Measurements from ENCODE around the gene RRP12. TPM values are rescaled to one million over a fixed set of nuclear protein-coding genes. Genes with fewer than 3 reads are reported as not detected.

Gene RRP12
- total RNA-seq, 6 donors from 2014 or later, result 20.4 to 38.2 (median 28.9) TPM

- DNase-seq (no peak), ATAC-seq (ENCODE audit: low FRiP score in 2 of 2) (no peak)
- Histone ChIP-seq H3K4me3 (no peak overlapping the region), H3K27ac (no peak overlapping the region), H3K9me3 (no peaks in the 10 kb centered on the region), H3K36me3 (peaks cover 2 to 60% (median 36%) of the 10 kb centered on the region in 4 donors), H3K4me1 (no peaks in the 10 kb centered on the region), H3K27me3 (no peaks in the 10 kb centered on the region)
- TF ChIP-seq POLR2AphosphoS5 (IDR thresholded peaks at IDR 0.05), result no peak
- 88 to 94% methylated on average over 7 to 8 of the region's 8 CpGs for WGBS, 2 donors
These were observed 20.6 kb downstream of the RRP12 start for GRCh38 chr10:97380516-97380915.

- H3K9me3 ChIP-seq, result no peaks in the 10 kb centered on the region
- H3K4me3 ChIP-seq, result no peak overlapping the region
- DNase-seq (no peak), ATAC-seq (ENCODE audit: low FRiP score in 2 of 2) (no peak)
- TF ChIP-seq, protein P1, sequence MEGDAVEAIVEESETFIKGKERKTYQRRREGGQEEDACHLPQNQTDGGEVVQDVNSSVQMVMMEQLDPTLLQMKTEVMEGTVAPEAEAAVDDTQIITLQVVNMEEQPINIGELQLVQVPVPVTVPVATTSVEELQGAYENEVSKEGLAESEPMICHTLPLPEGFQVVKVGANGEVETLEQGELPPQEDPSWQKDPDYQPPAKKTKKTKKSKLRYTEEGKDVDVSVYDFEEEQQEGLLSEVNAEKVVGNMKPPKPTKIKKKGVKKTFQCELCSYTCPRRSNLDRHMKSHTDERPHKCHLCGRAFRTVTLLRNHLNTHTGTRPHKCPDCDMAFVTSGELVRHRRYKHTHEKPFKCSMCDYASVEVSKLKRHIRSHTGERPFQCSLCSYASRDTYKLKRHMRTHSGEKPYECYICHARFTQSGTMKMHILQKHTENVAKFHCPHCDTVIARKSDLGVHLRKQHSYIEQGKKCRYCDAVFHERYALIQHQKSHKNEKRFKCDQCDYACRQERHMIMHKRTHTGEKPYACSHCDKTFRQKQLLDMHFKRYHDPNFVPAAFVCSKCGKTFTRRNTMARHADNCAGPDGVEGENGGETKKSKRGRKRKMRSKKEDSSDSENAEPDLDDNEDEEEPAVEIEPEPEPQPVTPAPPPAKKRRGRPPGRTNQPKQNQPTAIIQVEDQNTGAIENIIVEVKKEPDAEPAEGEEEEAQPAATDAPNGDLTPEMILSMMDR (IDR thresholded peaks at IDR 0.05), result no peak
- TF ChIP-seq EP300 (IDR thresholded peaks at IDR 0.05) (no peak), POLR2AphosphoS5 (IDR thresholded peaks at IDR 0.05) (no peak), POLR2A (IDR thresholded peaks at IDR 0.05) (no peak)
- peaks cover 2 to 55% (median 28%) of the 10 kb centered on the region in 4 donors for H3K36me3 ChIP-seq
- no peaks in the 10 kb centered on the region for H3K27me3 ChIP-seq
- WGBS, 2 donors, result 89 to 90% methylated on average over 10 to 11 of the region's 15 CpGs
- no peaks in the 10 kb centered on the region for H3K4me1 ChIP-seq
- H3K27ac ChIP-seq, result no peak overlapping the region
These were observed 21.9 kb downstream of the RRP12 start for GRCh38 chr10:97378933-97379921.

DNA sequence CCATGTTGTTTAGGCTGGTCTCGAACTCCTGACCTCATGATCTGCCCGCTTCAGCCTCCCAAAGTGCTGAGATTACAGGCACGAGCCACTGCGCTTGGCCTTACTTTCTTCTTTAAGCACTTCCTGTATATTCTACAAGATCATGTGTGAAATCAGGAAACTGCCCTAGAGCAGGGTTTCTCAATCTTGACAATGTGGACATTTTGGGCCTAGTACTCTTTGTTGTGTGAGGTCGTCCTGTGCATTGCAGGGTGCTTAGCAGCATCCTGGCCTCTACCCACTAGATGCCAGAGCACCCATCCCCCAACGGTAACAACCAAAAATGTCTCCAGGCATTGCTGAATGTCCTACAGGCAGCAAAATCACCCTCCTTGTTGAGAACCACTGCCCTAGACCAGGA is 24.7 kb downstream of the RRP12 start:
- Histone ChIP-seq H3K36me3 (peaks cover 2 to 61% (median 43%) of the 10 kb centered on the region in 4 donors), H3K4me1 (peaks cover 0 to 19% (median 12%) of the 10 kb centered on the region in 4 donors), H3K27ac (peak overlapping the region; percentile 29 to 80 (median 40)), H3K27me3 (no peaks in the 10 kb centered on the region), H3K9me3 (no peaks in the 10 kb centered on the region), H3K4me3 (no peak overlapping the region)
- no peak for DNase-seq
- no peak for ATAC-seq (ENCODE audit: low FRiP score in 2 of 2)
- 66 to 85% methylated on average over 6 of the region's 6 CpGs for WGBS, 2 donors
- TF ChIP-seq POLR2A (IDR thresholded peaks at IDR 0.05) (no peak), POLR2AphosphoS5 (IDR thresholded peaks at IDR 0.05) (peak in 1 of 2 donors; percentile 21)

GRCh38 chr10:97373456-97373855 is 27.7 kb downstream of the RRP12 start:
- Histone ChIP-seq H3K27ac (peak overlapping the region in 2 of 4 donors; percentile 80 to 83), H3K4me3 (no peak overlapping the region), H3K9me3 (no peaks in the 10 kb centered on the region), H3K36me3 (peaks cover 0 to 63% (median 47%) of the 10 kb centered on the region in 4 donors), H3K27me3 (no peaks in the 10 kb centered on the region), H3K4me1 (peaks cover 0 to 19% (median 13%) of the 10 kb centered on the region in 4 donors)
- ATAC-seq (ENCODE audit: low FRiP score in 2 of 2) (no peak), DNase-seq (no peak)
- 94 to 97% methylated on average over 7 to 10 of the region's 10 CpGs for WGBS, 2 donors
- TF ChIP-seq POLR2AphosphoS5 (IDR thresholded peaks at IDR 0.05) (no peak), EP300 (IDR thresholded peaks at IDR 0.05) (no peak), POLR2A (IDR thresholded peaks at IDR 0.05) (no peak)
- TF ChIP-seq, protein P1 (IDR thresholded peaks at IDR 0.05), result no peak

DNA sequence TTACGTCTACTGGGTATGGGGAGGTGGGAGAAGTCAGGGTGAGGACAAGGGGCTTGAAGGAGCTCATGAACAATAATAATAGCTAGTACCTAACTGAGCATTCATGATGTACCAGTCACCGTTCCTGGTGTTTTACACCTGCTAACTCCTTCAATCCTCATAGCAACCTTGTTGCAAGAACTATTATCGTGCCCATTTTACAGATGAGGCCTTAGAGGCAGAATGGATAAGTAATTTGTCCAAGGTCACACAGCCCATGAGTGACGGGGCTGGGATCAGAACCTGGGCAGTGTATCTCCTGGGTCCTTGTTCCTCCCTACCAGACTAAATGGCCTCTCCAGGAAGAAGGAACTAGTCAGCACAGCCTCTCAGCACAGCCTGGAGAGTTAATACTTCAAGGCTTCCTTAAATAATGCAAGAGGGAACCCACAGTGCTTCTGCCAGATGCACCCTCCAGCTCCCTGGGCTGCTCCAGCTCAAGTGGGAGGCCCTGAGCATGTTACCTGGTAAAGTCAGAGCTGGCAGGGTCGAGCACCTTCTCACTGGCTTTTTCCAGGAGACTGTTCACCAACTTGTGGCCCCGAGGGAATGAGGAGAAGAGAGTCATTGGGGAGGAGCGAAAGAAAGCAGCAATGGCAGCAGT is 28.8 kb downstream of the RRP12 start:
- TF ChIP-seq EP300 (IDR thresholded peaks at IDR 0.05), result peak in 1 of 4 donors; percentile 9
- TF ChIP-seq, protein P1 (IDR thresholded peaks at IDR 0.05), result no peak
- peak in 1 of 2 donors; percentile 43 for TF ChIP-seq POLR2AphosphoS5 (IDR thresholded peaks at IDR 0.05)
- peak in 1 of 4 donors; percentile 44 for TF ChIP-seq POLR2A (IDR thresholded peaks at IDR 0.05)
- peaks cover under 1 to 19% (median 14%) of the 10 kb centered on the region in 4 donors for H3K4me1 ChIP-seq
- DNase-seq, result peak in 1 of 2 donors; percentile 91
- peaks cover 0 to 55% (median 45%) of the 10 kb centered on the region in 4 donors for H3K36me3 ChIP-seq
- H3K27me3 ChIP-seq, result no peaks in the 10 kb centered on the region
- peak overlapping the region; percentile 39 to 83 (median 63) for H3K27ac ChIP-seq
- WGBS, 2 donors, result 76 to 77% methylated on average over 7 of the region's 7 CpGs
- H3K9me3 ChIP-seq, result no peaks in the 10 kb centered on the region
- ATAC-seq (ENCODE audit: low FRiP score in 2 of 2), result peak; percentile 53 to 82
- no peak overlapping the region for H3K4me3 ChIP-seq
